ENCODE data around the gene ACO1. TPM values are rescaled to one million over a fixed set of nuclear protein-coding genes. Genes with fewer than 3 reads are reported as not detected.

ACO1 gene
- total and polyA plus RNA-seq, 2 experiments from 2014 or later, result 42.1 to 51.5 TPM

GRCh38 chr9:32487981-32488380 is 103.5 kb downstream of the ACO1 start:
- no peak for TF ChIP-seq CTCF (IDR thresholded peaks at IDR 0.05; ENCODE audit: low read depth, low read length)
- peak in 1 of 2 donors; percentile 48 for DNase-seq (ENCODE audit: low read depth in 1 of 2, low spot score in 1 of 2)
- Histone ChIP-seq H3K9me3 (ENCODE audit: low read depth) (no peaks in the 10 kb centered on the region), H3K27ac (no peak overlapping the region), H3K36me3 (peaks cover 12% of the 10 kb centered on the region), H3K4me3 (no peak overlapping the region), H3K27me3 (no peaks in the 10 kb centered on the region), H3K4me1 (ENCODE audit: low read depth) (no peaks in the 10 kb centered on the region)

- H3K4me1 ChIP-seq (ENCODE audit: low read depth), result no peaks in the 10 kb centered on the region
- no peak overlapping the region for H3K4me3 ChIP-seq
- DNase-seq (ENCODE audit: low read depth in 1 of 2, low spot score in 1 of 2), result no peak
- peaks cover 12% of the 10 kb centered on the region for H3K36me3 ChIP-seq
- no peak for TF ChIP-seq CTCF (IDR thresholded peaks at IDR 0.05; ENCODE audit: low read depth, low read length)
- no peaks in the 10 kb centered on the region for H3K27me3 ChIP-seq
- H3K9me3 ChIP-seq (ENCODE audit: low read depth), result no peaks in the 10 kb centered on the region
- H3K27ac ChIP-seq, result no peak overlapping the region
Measured at GRCh38 chr9:32490601-32491000, 106.2 kb downstream of the ACO1 start.

GRCh38 chr9:32497921-32498320 is 113.5 kb downstream of the ACO1 start:
- H3K36me3 ChIP-seq, result no peaks in the 10 kb centered on the region
- DNase-seq (ENCODE audit: low read depth in 1 of 2, low spot score in 1 of 2), result no peak
- no peak for TF ChIP-seq CTCF (IDR thresholded peaks at IDR 0.05; ENCODE audit: low read depth, low read length)
- H3K4me1 ChIP-seq (ENCODE audit: low read depth), result no peaks in the 10 kb centered on the region
- no peaks in the 10 kb centered on the region for H3K27me3 ChIP-seq
- H3K4me3 ChIP-seq, result no peak overlapping the region
- H3K9me3 ChIP-seq (ENCODE audit: low read depth), result no peaks in the 10 kb centered on the region
- H3K27ac ChIP-seq, result no peak overlapping the region

GRCh38 chr9:32500768-32501167 is 116.3 kb downstream of the ACO1 start:
- DNase-seq (ENCODE audit: low read depth in 1 of 2, low spot score in 1 of 2), result no peak
- Histone ChIP-seq H3K4me1 (ENCODE audit: low read depth) (no peaks in the 10 kb centered on the region), H3K27ac (no peak overlapping the region), H3K27me3 (no peaks in the 10 kb centered on the region), H3K4me3 (no peak overlapping the region), H3K36me3 (no peaks in the 10 kb centered on the region), H3K9me3 (ENCODE audit: low read depth) (no peaks in the 10 kb centered on the region)
- no peak for TF ChIP-seq CTCF (IDR thresholded peaks at IDR 0.05; ENCODE audit: low read depth, low read length)

GRCh38 chr9:32501868-32502267 is 117.4 kb downstream of the ACO1 start:
- TF ChIP-seq CTCF (IDR thresholded peaks at IDR 0.05; ENCODE audit: low read depth, low read length), result no peak
- no peak overlapping the region for H3K27ac ChIP-seq
- no peaks in the 10 kb centered on the region for H3K36me3 ChIP-seq
- no peaks in the 10 kb centered on the region for H3K4me1 ChIP-seq (ENCODE audit: low read depth)
- DNase-seq (ENCODE audit: low read depth in 1 of 2, low spot score in 1 of 2), result no peak
- no peaks in the 10 kb centered on the region for H3K9me3 ChIP-seq (ENCODE audit: low read depth)
- no peak overlapping the region for H3K4me3 ChIP-seq
- no peaks in the 10 kb centered on the region for H3K27me3 ChIP-seq

GRCh38 chr9:32502464-32502863 is 118.0 kb downstream of the ACO1 start:
- Histone ChIP-seq H3K27ac (no peak overlapping the region), H3K4me1 (ENCODE audit: low read depth) (no peaks in the 10 kb centered on the region), H3K27me3 (no peaks in the 10 kb centered on the region), H3K9me3 (ENCODE audit: low read depth) (no peaks in the 10 kb centered on the region), H3K4me3 (no peak overlapping the region), H3K36me3 (no peaks in the 10 kb centered on the region)
- no peak for TF ChIP-seq CTCF (IDR thresholded peaks at IDR 0.05; ENCODE audit: low read depth, low read length)
- peak in 1 of 2 donors; percentile 89 for DNase-seq (ENCODE audit: low read depth in 1 of 2, low spot score in 1 of 2)
